T-helper 17 cell (primary cell): ENCODE data around the gene PIK3IP1. TPM values are rescaled to one million over a fixed set of nuclear protein-coding genes. Genes with fewer than 3 reads are reported as not detected.
A peak's percentile ranks its signal among the peaks of the same experiment; 100 is the strongest.

Source experiments
- ATAC-seq: fragments of 150-1000 bp; cut with Tn5 transposase; 2 replicates; pipeline ENCODE4 v1.10.0; 2021; ENCODE audit warnings: mild to moderate bottlenecking, moderate library complexity
- DNase-seq, 3 donors: peaks; one replicate each; pipeline versions ENCODE4 v3.0.0 to v3.0.0-alpha.2; 2020 to 2021
- H3K9me3 ChIP-seq: one replicate; pipeline ENCODE4 v1.7.0; 2013; ENCODE audit warnings: low read length, mild to moderate bottlenecking; ENCODE audit not compliant: control insufficient read depth, poor library complexity, severe bottlenecking
- H3K27ac Mint-ChIP-seq: one replicate; pipeline ENCODE4 v1.8.0; 2022; ENCODE audit warnings: mild to moderate bottlenecking, moderate library complexity, mixed read lengths
- H3K27me3 Mint-ChIP-seq: one replicate; pipeline ENCODE4 v1.8.0; 2022; ENCODE audit warnings: mixed read lengths
- H3K36me3 Mint-ChIP-seq: one replicate; pipeline ENCODE4 v1.8.0; 2022; ENCODE audit warnings: low read depth, mixed read lengths
- H3K4me1 Mint-ChIP-seq: one replicate; pipeline ENCODE4 v1.8.0; 2022; ENCODE audit warnings: mild to moderate bottlenecking, mixed read lengths
- H3K4me3 Mint-ChIP-seq: one replicate; pipeline ENCODE4 v1.8.0; 2022; ENCODE audit warnings: mild to moderate bottlenecking, moderate library complexity, mixed read lengths
- total RNA-seq, 4 donors: library from RNA in 2 of 4; stranded (reverse) in 2 of 4; gene quantifications; one replicate each; pipeline ENCODE4 v1.2.3 and lab custom pipeline; 2022 to 2026

The PIK3IP1 gene
- total RNA-seq (100 to 1,000 TPM; 388 to 426 TPM), total RNA-seq (lab: John Stamatoyannopoulos, UW) (414 to 649 reads per million in 2 donors)

GRCh38 chr22:31292236-31292989 lies at the start of gene PIK3IP1:
Gene PIK3IP1, minus strand, starts transcription at chr22:31292488. Its CDS starts 144 bp downstream, at chr22:31292344.
- Mint-ChIP-seq H3K4me3 (peak within 1 kb of the TSS; percentile 99), H3K4me1 (peaks cover 54% of the 10 kb centered on the region), H3K27me3 (no peaks in the 10 kb centered on the region), H3K36me3 (peaks cover 9% of the 10 kb centered on the region), H3K27ac (peak within 1 kb of the TSS; percentile 100)
- DNase-seq (peak; percentile 61 to 81 (median 72)), ATAC-seq (peak; percentile 58)
- no peaks in the 10 kb centered on the region for H3K9me3 ChIP-seq

- no peak for ATAC-seq
- Mint-ChIP-seq H3K4me1 (peaks cover 52% of the 10 kb centered on the region), H3K27ac (peak overlapping the region; percentile 91), H3K4me3 (peak overlapping the region; percentile 71), H3K27me3 (no peaks in the 10 kb centered on the region), H3K36me3 (peaks cover 2% of the 10 kb centered on the region)
- DNase-seq = no peak
- H3K9me3 ChIP-seq = no peaks in the 10 kb centered on the region
Measured at GRCh38 chr22:31341386-31342088, 49.2 kb upstream of the PIK3IP1 start.

GRCh38 chr22:31340765-31341247 lies 48.5 kb upstream of the PIK3IP1 start:
- Mint-ChIP-seq H3K4me1 (peaks cover 53% of the 10 kb centered on the region), H3K27ac (peak overlapping the region; percentile 91), H3K27me3 (no peaks in the 10 kb centered on the region), H3K36me3 (peaks cover 2% of the 10 kb centered on the region), H3K4me3 (no peak overlapping the region)
- no peak for DNase-seq
- H3K9me3 ChIP-seq = no peaks in the 10 kb centered on the region
- no peak for ATAC-seq

- Mint-ChIP-seq H3K27me3 (no peaks in the 10 kb centered on the region), H3K27ac (peak overlapping the region; percentile 91), H3K36me3 (peaks cover 3% of the 10 kb centered on the region), H3K4me3 (no peak overlapping the region), H3K4me1 (peaks cover 51% of the 10 kb centered on the region)
- ATAC-seq (no peak), DNase-seq (no peak)
- no peaks in the 10 kb centered on the region for H3K9me3 ChIP-seq
Measured at GRCh38 chr22:31340360-31340759, 48.1 kb upstream of the PIK3IP1 start.

GRCh38 chr22:31339148-31339832 lies 47.0 kb upstream of the PIK3IP1 start:
- Mint-ChIP-seq H3K27ac (peak overlapping the region; percentile 91), H3K4me1 (peaks cover 49% of the 10 kb centered on the region), H3K27me3 (no peaks in the 10 kb centered on the region), H3K4me3 (no peak overlapping the region), H3K36me3 (peaks cover 8% of the 10 kb centered on the region)
- ATAC-seq = no peak
- no peaks in the 10 kb centered on the region for H3K9me3 ChIP-seq
- no peak for DNase-seq

GRCh38 chr22:31337178-31337577 lies 44.9 kb upstream of the PIK3IP1 start:
- no peak overlapping the region for H3K4me3 Mint-ChIP-seq
- peaks cover 11% of the 10 kb centered on the region for H3K36me3 Mint-ChIP-seq
- ATAC-seq (no peak), DNase-seq (no peak)
- no peak overlapping the region for H3K27ac Mint-ChIP-seq
- peaks cover 38% of the 10 kb centered on the region for H3K4me1 Mint-ChIP-seq
- H3K9me3 ChIP-seq = no peaks in the 10 kb centered on the region
- H3K27me3 Mint-ChIP-seq = no peaks in the 10 kb centered on the region

GRCh38 chr22:31334329-31334728 lies 42.0 kb upstream of the PIK3IP1 start:
- no peaks in the 10 kb centered on the region for H3K9me3 ChIP-seq
- H3K27ac Mint-ChIP-seq = peak overlapping the region; percentile 69
- peaks cover 11% of the 10 kb centered on the region for H3K36me3 Mint-ChIP-seq
- peaks cover 20% of the 10 kb centered on the region for H3K4me1 Mint-ChIP-seq
- no peak overlapping the region for H3K4me3 Mint-ChIP-seq
- ATAC-seq (no peak), DNase-seq (no peak)
- no peaks in the 10 kb centered on the region for H3K27me3 Mint-ChIP-seq

GRCh38 chr22:31333641-31334040 lies 41.4 kb upstream of the PIK3IP1 start:
- H3K9me3 ChIP-seq = no peaks in the 10 kb centered on the region
- Mint-ChIP-seq H3K4me1 (peaks cover 18% of the 10 kb centered on the region), H3K4me3 (no peak overlapping the region), H3K27me3 (no peaks in the 10 kb centered on the region), H3K36me3 (peaks cover 11% of the 10 kb centered on the region), H3K27ac (peak overlapping the region; percentile 69)
- ATAC-seq (no peak), DNase-seq (no peak)

- Mint-ChIP-seq H3K4me1 (peaks cover 16% of the 10 kb centered on the region), H3K36me3 (peaks cover 11% of the 10 kb centered on the region), H3K4me3 (no peak overlapping the region), H3K27me3 (no peaks in the 10 kb centered on the region), H3K27ac (peak overlapping the region; percentile 69)
- no peaks in the 10 kb centered on the region for H3K9me3 ChIP-seq
- no peak for DNase-seq
- no peak for ATAC-seq
Measured at GRCh38 chr22:31332886-31333285, 40.6 kb upstream of the PIK3IP1 start.

- Mint-ChIP-seq H3K4me1 (peaks cover 16% of the 10 kb centered on the region), H3K27me3 (no peaks in the 10 kb centered on the region), H3K36me3 (peaks cover 11% of the 10 kb centered on the region), H3K27ac (no peak overlapping the region), H3K4me3 (no peak overlapping the region)
- no peak for DNase-seq
- ATAC-seq = no peak
- no peaks in the 10 kb centered on the region for H3K9me3 ChIP-seq
Measured at GRCh38 chr22:31332010-31332409, 39.7 kb upstream of the PIK3IP1 start.

- DNase-seq = no peak
- H3K36me3 Mint-ChIP-seq = peaks cover 21% of the 10 kb centered on the region
- ATAC-seq = no peak
Measured at GRCh38 chr22:31329453-31330215, 37.3 kb upstream of the PIK3IP1 start.

GRCh38 chr22:31329029-31329428 lies 36.7 kb upstream of the PIK3IP1 start:
- Mint-ChIP-seq H3K27me3 (no peaks in the 10 kb centered on the region), H3K4me3 (no peak overlapping the region), H3K36me3 (peaks cover 21% of the 10 kb centered on the region), H3K4me1 (peaks cover 17% of the 10 kb centered on the region), H3K27ac (no peak overlapping the region)
- DNase-seq (no peak), ATAC-seq (no peak)
- no peaks in the 10 kb centered on the region for H3K9me3 ChIP-seq

More at GRCh38 chr22:31329453-31330215, 37.3 kb upstream of the PIK3IP1 start:
- no peak overlapping the region for H3K4me3 Mint-ChIP-seq
- H3K4me1 Mint-ChIP-seq = peaks cover 18% of the 10 kb centered on the region
- no peaks in the 10 kb centered on the region for H3K9me3 ChIP-seq
- no peak overlapping the region for H3K27ac Mint-ChIP-seq
- H3K27me3 Mint-ChIP-seq = no peaks in the 10 kb centered on the region
